Measurements from ENCODE around the gene GUCA1A. TPM values are rescaled to one million over a fixed set of nuclear protein-coding genes. Genes with fewer than 3 reads are reported as not detected.
"Not testable (repeated sequence)": the region's sequence is repeated elsewhere in the genome, so short reads cannot be mapped to it uniquely, and the experiment has no call there.

The GUCA1A gene
- polyA plus RNA-seq, 5 donors: 0.15 to 0.30 (median 0.26) TPM; not detected in 2

- DNase-seq: no peak
Observed at GRCh38 chr6:42175860-42176259, 2.7 kb downstream of the GUCA1A start.

DNA sequence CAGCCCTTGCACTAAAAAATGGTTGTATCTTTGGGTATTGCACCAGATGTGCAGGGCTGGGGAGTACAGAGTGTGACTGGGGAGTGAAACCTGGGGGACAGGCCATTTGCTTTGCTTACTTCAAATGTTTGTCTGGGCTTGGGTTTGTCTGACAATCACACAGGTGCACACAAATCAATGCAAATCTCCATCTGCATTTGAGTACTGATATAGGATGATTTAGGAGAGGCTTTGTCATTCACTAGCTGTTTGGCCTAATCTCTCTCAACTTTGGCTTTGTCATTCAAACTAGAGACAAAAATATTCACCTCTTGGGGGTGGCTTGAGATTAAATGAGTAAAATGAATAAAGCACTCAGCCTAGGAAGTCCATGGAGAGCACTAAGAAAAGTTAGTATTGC, 3.8 kb downstream of the GUCA1A start:
- DNase-seq: no peak

- no peak for DNase-seq
Observed at GRCh38 chr6:42177514-42178364, 4.6 kb downstream of the GUCA1A start.

- DNase-seq: no peak
Observed at GRCh38 chr6:42179261-42179944, 6.2 kb downstream of the GUCA1A start.

DNA sequence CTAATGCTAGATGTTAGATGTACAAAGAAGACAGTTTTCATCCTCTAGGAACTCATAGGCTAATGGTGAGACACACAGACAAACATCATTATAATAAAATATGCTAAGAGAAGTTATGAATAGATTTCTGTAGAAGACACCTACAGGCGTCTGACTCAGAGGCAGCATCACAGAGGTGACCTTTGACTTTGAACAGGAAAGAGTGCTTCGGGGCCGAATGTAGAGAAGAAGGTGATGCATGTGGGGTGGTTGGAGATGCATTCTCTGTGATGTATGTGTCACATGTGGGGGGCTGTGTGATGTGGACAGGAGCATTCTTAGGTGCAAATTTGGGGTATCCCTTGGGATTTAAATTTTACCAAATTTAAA, 6.8 kb downstream of the GUCA1A start:
- no peak for DNase-seq

DNA sequence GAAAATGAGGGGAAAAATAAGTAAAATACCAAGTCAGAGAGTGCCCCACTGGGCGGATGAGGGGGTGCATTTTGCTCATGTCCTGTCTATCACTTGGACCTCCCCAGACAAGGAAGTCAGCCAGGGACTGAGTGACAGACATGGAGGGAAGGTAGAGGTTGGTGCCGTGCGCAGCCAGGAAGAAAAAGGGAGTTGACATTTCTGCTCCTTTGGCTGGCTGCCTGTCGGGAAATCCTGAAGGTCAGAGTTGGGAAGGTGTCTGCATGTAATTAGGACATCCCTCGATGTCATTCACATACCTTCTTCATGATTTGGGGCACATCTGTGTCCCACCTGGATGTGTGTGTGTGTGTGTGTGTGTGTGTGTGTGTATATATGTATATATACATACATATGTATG, 8.9 kb downstream of the GUCA1A start:
- no peak for DNase-seq

GRCh38 chr6:42184475-42184874, 11.3 kb downstream of the GUCA1A start:
- DNase-seq: no peak

- peak in 1 of 2 donors; percentile 23 for DNase-seq
Observed at GRCh38 chr6:42185597-42185996, 12.4 kb downstream of the GUCA1A start.

DNA sequence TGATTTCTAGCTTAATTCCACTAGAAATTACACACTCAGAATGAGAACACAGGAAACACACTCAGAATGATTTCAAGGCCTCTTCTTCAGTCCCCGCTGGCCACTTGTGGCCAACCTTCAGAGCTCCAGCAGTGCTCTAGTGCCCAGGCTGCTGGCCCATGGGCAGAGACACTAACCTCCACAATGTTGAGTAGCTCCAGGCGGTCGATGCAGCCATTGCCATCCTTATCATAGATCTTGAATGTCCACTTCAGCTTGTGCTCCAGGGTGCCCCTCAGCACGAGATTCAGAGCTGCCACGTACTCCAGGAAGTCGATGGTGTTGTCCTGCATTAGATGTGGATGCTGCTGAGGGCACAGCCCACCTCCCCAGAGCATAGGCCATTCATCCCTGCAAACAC, 15.2 kb downstream of the GUCA1A start:
- DNase-seq: no peak

GRCh38 chr6:42190554-42191183, 17.5 kb downstream of the GUCA1A start:
- no peak for DNase-seq

GRCh38 chr6:42192385-42192784, 19.2 kb downstream of the GUCA1A start:
- DNase-seq: not testable (repeated sequence)

DNA sequence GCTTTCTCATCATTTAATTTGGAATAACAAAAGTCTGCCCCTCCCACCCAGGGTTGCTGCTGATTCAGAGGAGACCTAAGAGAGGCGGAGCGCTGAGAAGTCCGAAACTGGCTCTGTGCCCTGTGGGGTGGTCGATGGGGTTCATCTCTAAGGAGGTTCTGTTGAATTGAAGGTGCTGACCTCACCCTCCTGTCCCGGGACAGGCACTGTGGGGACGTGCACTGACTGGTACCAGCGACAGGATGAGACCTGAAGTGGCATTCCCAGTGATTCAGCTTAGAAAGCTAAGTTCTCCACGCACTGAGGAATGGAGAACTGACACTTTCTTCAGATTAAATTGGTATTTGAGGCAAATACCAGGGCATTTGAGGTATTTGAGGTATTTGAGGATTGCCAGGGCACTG, 20.3 kb downstream of the GUCA1A start:
- DNase-seq: no peak

DNA sequence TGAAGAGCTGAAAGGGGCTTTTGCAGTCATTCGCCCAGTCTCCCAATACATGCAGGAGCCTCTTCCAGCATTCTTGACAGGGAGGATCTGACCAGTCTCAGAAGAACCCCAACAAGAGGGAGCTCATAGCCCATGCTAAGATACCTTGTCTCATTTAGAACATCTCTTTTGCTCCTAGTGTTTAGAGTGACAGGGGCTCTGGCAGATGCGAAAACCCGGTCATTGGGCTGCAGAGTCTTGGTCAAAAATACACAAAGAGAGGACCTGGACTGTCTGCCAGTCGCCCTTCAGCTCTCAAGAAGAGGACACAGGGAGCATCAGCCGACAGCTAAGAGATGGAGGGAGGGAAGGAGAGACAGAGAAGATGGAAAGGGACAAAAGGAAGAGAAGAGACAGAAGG, 20.9 kb downstream of the GUCA1A start:
- DNase-seq: no peak

DNA sequence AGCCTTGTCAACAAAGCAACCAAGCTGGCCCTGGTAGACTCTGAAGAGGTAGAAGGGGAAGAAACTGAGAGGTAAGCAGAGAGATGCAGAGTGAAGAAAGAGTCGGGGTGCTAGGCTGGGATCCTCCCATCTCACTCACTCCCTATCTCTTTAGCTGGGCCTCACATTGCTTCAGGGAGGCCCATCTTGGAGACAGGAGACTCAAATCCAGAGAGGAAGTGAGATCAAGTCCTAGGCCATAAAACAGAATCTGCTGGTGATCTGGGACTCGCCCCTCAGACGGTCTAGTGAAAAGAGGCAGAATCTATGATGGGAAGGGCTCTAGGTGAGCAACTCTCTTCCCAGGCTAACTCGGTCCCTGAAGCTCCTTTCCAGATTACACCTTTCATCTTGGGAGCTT, 22.3 kb downstream of the GUCA1A start:
- no peak for DNase-seq

- no peak for DNase-seq
Observed at GRCh38 chr6:42197555-42198362, 24.6 kb downstream of the GUCA1A start.

DNA sequence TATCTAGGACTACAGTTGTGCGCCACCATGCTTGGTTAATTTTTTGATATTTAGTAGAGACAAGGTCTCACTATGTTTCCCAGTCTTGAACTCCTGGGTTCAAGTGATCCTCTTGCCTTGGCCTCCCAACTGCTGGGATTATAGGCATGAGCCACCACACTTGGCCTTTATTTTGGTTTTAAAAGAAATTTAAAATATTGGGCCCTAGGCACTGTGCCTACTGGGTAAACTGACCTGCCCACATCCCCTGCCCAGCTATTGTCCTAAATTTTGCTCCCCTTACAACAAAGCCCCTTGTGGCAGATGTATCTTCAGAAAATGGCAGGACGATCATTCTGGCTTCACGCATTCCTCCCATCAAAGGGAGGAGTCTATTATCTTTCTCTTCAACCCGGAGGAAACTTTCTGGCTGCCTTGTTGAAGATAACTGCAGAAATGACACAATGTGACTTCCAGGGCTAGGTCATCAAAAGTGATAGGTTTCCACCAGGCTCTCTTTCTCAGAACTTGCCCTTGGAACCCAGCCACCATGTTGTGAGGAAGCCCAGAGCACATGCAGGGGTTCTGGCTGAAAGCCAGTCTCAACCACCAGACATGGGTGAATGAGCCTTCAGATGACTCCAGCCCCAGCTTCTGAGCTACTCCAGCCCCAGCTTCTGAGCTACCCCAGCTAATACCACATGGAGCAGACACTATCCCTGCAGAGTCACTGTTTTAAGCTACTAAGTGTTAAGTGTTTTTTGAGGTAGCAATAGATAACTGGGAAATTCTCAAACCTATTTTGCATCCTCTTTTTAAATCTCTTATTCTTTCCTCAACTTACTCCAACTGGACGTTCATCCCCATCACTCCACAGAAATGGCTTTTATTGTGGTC, 26.2 kb downstream of the GUCA1A start:
- no peak for DNase-seq

DNA sequence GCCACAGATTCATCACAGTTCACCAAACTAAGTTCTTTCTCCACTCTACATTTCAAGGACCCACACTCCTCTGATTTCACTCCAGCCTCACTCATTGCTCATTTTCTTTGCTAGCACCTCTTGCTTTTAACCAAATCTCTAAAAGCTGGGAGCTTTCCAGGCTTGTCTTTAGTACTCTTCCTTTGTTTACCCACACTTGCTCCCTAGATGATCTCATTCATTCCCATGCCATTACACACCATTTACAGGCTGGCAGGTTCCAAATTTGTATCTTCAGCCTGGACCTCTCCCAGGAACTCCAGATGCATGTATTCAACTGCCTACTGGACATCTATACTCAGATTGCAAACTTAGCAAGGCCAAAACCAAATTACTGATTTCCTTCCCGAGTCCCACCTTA, 26.9 kb downstream of the GUCA1A start:
- no peak for DNase-seq

GRCh38 chr6:42201382-42201781, 28.2 kb downstream of the GUCA1A start:
- no peak for DNase-seq

DNA sequence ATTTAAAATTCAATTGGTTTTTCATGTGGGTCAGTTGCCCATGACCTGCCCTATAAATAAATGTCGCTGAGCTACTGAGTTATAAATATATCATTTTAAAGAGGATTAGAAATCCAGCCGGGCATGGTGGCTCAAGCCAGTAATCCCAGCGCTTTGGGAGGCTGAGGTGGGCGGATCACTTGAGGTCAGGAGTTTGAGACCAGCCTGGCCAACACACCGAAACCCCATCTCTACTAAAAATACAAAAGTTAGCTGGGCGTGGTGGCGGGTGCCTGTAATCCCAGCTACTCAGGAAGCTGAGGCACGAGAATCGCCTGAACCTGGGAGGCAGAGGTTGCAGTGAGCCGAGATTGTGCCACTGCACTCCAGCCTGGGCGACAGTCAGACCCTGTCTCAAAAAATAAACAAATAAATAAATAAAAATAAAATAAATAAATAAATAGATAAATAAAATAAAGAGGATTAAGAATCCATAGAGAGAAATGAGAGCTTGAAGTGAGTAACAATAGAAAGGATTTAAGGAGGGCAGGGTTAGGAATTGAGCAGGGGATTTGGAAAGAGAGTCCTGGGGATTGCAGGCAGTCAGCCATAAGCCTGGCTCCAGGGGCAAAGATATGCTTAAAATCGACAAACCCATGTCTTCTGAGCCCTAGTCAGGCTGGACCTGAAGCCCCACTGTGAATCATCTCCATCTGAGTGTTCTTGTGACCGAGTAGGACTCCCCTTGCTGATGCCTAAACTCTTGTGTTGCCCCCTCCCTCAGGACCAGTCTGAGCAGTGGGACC, 29.2 kb downstream of the GUCA1A start:
- not testable (repeated sequence) for DNase-seq

- DNase-seq: no peak
Observed at GRCh38 chr6:42203183-42203582, 30.0 kb downstream of the GUCA1A start.

Data from right lung (tissue), 5 donors.